Skeletal muscle cell (primary cell): Measurements from ENCODE around the gene DNAAF5.

Experiments
- DNase-seq: peaks from one replicate; pipeline ENCODE4 v3.0.0-alpha.2; 2010; ENCODE audit warnings: low read depth
- H3K4me3 ChIP-seq: 2 replicates; pipeline ENCODE4 v1.5.1; 2011; ENCODE audit warnings: low read depth, mild to moderate bottlenecking, control low read depth, low read length, moderate library complexity

DNAAF5 gene

GRCh38 chr7:726084-726853, at the start of gene DNAAF5:
Gene DNAAF5, plus strand, starts transcription at chr7:726699. Its CDS starts 22 bp downstream, at chr7:726721.
- H3K4me3 ChIP-seq, result peak within 1 kb of the TSS; percentile 71
- peak; percentile 51 for DNase-seq

DNA sequence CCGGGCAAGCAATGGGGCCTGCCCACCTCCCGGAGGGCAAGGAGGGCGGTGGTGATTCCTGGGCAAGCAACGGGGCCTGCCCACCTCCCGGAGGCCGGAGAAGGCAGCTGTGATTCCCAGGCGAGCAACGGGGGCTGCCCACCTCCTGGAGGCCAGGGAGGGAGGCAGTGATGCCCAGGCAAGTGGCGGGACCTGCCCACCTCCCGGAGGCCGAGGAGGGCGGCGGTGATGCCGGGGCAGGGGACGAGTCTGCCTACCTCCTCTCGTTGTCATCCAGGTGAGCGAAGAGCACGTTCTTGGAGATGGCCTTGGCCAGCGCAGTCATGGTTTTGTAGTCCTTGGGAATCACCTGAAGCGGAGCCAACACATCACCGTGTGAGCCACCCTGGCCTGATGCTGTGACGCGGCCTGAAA, 49.5 kb upstream of the DNAAF5 start:
- no peak for DNase-seq

GRCh38 chr7:680411-681127, 45.9 kb upstream of the DNAAF5 start:
- no peak for DNase-seq
- no peak overlapping the region for H3K4me3 ChIP-seq

More for the DNA sequence above, 49.5 kb upstream of the DNAAF5 start:
- H3K4me3 ChIP-seq, result no peak overlapping the region

DNA sequence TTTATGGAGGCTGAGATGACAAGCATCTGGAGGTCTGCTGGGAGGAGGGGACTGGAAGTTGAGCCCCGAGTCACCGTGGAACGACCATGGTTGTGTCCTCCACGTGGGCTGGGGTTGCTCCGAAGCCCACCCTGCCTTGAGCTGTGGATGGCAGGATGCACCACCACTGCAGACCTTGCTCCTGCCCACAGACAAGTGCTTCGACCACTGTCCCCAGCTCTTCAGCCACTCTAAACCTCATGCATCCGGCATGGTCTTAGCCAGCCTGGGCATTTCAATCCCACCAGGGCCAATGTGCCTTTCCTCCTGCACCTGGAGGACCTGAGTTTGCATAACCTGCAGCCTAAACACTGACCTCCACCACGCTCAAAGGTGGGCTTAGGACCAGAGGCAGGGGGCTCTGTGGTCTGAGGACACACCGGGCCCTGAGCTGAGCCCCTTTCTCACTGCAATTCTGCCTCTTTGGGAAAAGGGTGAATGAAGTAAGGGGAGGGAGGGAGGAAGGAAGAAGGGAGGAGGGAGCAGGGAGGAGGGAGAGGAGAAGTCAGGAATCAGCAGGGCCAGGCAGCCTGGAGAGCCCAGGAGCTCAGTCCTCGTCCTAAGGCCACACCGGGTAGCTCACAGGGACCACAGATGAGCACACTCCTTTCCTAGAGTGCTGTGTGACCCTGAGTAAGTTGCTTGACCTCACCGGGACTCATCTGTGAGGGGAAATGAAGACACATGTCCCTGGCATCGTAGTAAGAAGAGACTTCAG, 44.8 kb upstream of the DNAAF5 start:
- H3K4me3 ChIP-seq, result no peak overlapping the region
- no peak for DNase-seq

GRCh38 chr7:682810-683209, 43.7 kb upstream of the DNAAF5 start:
- no peak overlapping the region for H3K4me3 ChIP-seq
- DNase-seq, result no peak

- no peak for DNase-seq
- no peak overlapping the region for H3K4me3 ChIP-seq
Measured at GRCh38 chr7:683526-684205, 42.8 kb upstream of the DNAAF5 start.

DNA sequence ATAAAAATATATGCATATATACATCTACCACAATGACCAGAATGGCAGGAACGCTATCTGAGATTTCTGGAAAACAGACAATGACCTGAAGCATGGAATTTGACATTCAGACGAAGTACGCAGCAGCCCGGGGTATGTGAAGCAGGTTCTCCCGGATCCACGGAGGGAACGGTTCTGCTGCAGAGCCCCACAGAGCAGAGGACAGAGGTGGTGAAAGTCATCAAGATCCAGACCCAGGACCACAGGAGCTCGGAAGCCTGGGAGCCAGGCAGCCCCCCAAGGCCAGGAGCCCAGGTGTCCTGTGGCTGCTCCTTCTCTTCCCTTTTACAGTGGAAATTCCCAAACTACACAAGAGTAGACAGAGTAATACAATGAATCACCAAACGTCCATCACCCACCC, 42.1 kb upstream of the DNAAF5 start:
- DNase-seq, result no peak
- no peak overlapping the region for H3K4me3 ChIP-seq

GRCh38 chr7:685540-685939, 41.0 kb upstream of the DNAAF5 start:
- no peak for DNase-seq
- no peak overlapping the region for H3K4me3 ChIP-seq

GRCh38 chr7:690478-691360, 35.8 kb upstream of the DNAAF5 start:
- H3K4me3 ChIP-seq, result no peak overlapping the region
- no peak for DNase-seq

- DNase-seq, result no peak
- no peak overlapping the region for H3K4me3 ChIP-seq
Measured at GRCh38 chr7:691361-692045, 35.0 kb upstream of the DNAAF5 start.

GRCh38 chr7:693280-693679, 33.2 kb upstream of the DNAAF5 start:
- DNase-seq, result no peak
- no peak overlapping the region for H3K4me3 ChIP-seq

DNA sequence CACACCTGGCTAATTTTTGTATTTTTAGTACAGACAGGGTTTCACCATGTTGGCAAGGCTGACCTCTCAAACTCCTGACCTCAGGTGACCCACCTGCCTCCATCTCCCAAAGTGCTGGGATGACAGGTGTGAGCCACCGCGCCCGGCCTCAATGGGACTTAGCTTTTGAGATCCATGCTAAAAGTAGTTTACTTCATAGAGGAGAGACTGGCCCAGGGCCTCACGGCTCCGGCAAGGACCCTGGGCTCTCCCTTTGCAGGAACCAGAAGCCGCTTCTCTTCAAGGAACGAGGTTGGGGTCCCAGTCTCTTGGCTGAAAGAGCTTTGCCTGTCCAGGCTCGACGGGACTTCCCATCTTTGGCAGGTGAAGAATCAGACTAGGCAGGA, 30.1 kb upstream of the DNAAF5 start:
- no peak overlapping the region for H3K4me3 ChIP-seq
- no peak for DNase-seq

DNA sequence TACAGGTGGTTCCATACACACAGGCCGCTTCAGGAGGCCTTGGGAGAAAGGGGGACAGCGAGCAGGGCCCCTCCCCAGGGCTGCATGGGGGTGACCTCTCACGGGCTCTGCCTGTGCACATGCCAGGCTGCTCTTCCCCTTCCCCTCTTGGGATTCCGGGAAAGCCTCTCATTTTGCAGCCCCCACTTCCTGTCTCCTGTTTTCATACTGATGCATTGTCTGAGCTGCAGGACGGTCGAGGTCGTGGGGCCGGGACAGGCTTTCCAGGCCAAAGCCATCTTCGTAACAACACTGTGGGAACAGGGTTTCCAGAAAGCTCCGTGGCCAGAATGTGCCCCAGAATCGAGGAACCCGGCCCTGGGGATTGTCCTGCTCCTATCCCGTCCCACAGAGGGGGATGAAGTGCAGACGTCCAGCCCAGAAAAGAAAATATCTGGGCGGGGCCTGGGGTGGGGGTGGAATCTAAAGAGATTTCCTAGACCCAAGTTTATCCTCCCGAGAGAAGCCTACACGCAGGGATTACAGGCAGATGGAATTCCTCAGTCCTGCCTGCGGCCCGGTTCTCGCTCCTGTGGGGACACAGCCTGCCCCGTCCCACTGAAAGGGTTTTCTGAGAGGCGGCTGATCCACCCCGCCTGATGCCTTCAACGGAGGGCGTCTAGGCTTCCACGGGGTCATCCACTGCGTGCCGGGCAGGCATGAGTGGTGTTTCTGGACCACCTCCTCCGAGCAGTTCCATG, 29.5 kb upstream of the DNAAF5 start:
- DNase-seq, result no peak
- H3K4me3 ChIP-seq, result no peak overlapping the region

GRCh38 chr7:698515-699475, 27.7 kb upstream of the DNAAF5 start:
- no peak for DNase-seq
- H3K4me3 ChIP-seq, result no peak overlapping the region

DNA sequence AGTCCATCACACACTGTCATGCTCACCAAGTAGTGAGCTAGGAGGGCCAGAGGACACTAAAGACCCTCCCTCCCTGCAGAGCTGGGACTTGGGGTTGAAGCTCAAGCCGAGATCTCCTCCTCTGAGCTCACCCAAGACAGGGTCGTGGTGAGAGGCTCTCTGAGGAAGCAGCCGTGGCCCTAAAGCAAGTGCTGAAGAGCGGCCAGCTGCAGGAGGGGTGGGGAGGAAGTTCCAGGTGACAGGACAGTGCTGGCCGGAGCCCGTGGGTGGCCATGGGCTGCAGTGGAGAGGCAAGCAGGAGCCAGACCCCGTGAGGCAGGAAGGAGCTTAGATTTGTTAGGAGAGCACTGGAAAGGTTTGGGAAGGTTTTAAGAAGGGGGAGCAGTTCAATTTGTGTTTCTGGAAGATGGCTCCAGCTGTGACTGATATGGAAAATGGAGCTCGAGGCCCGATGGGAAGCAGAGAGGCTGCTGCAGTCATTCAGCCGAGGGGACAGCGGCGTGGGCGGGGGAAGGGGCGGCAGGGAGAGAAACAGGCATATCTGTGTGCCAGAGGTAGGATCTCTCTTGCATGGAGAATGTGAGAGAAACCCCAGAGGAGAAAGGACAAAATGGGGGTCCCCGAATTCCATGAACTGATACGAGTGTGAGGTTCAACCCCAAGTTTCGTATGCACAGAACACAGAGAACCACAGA, 26.9 kb upstream of the DNAAF5 start:
- H3K4me3 ChIP-seq, result no peak overlapping the region
- no peak for DNase-seq

- DNase-seq, result no peak
- no peak overlapping the region for H3K4me3 ChIP-seq
Measured at GRCh38 chr7:701086-701671, 25.3 kb upstream of the DNAAF5 start.
